Measurements from ENCODE around the gene TCERG1L. TPM values are rescaled to one million over a fixed set of nuclear protein-coding genes. Genes with fewer than 3 reads are reported as not detected.

TCERG1L gene
- total and polyA plus RNA-seq, 4 donors = 1.9 to 23.5 (median 14.9) TPM

- WGBS (ENCODE audit: insufficient coverage) = 86% methylated on average over 10 of the region's 11 CpGs
Measured at GRCh38 chr10:131061216-131061615, 250.3 kb downstream of the TCERG1L start.

GRCh38 chr10:131059881-131060280 lies 251.6 kb downstream of the TCERG1L start:
- H3K9me3 ChIP-seq (ENCODE audit: control insufficient read depth, insufficient read depth, low read length) = no peaks in the 10 kb centered on the region
- 84% methylated on average over 6 of the region's 6 CpGs for WGBS (ENCODE audit: insufficient coverage)
- H3K27me3 ChIP-seq (ENCODE audit: control insufficient read depth, insufficient read depth, low read length) = peaks cover 2% of the 10 kb centered on the region
- H3K27ac ChIP-seq (ENCODE audit: low read depth, low read length) = no peak overlapping the region
- DNase-seq (ENCODE audit: low read depth in 4 of 6, low spot score in 6 of 6) = no peak
- H3K4me1 ChIP-seq (ENCODE audit: control insufficient read depth, insufficient read depth, low read length) = no peaks in the 10 kb centered on the region
- no peak overlapping the region for H3K4me3 ChIP-seq (ENCODE audit: low read depth, low read length)
- H3K36me3 ChIP-seq (ENCODE audit: control insufficient read depth, insufficient read depth, low read length) = no peaks in the 10 kb centered on the region

More at GRCh38 chr10:131061216-131061615, 250.3 kb downstream of the TCERG1L start:
- Histone ChIP-seq H3K36me3 (ENCODE audit: control insufficient read depth, insufficient read depth, low read length) (no peaks in the 10 kb centered on the region), H3K9me3 (ENCODE audit: control insufficient read depth, insufficient read depth, low read length) (no peaks in the 10 kb centered on the region), H3K27me3 (ENCODE audit: control insufficient read depth, insufficient read depth, low read length) (peaks cover 2% of the 10 kb centered on the region), H3K4me3 (ENCODE audit: low read depth, low read length) (no peak overlapping the region), H3K27ac (ENCODE audit: low read depth, low read length) (no peak overlapping the region), H3K4me1 (ENCODE audit: control insufficient read depth, insufficient read depth, low read length) (no peaks in the 10 kb centered on the region)
- DNase-seq (ENCODE audit: low read depth in 4 of 6, low spot score in 6 of 6) = no peak

- H3K9me3 ChIP-seq (ENCODE audit: control insufficient read depth, insufficient read depth, low read length) = no peaks in the 10 kb centered on the region
- H3K4me1 ChIP-seq (ENCODE audit: control insufficient read depth, insufficient read depth, low read length) = no peaks in the 10 kb centered on the region
- no peak overlapping the region for H3K4me3 ChIP-seq (ENCODE audit: low read depth, low read length)
- no peaks in the 10 kb centered on the region for H3K36me3 ChIP-seq (ENCODE audit: control insufficient read depth, insufficient read depth, low read length)
- no CpG with 5 or more reads among the region's 3 CpGs for WGBS (ENCODE audit: insufficient coverage)
- no peak for DNase-seq (ENCODE audit: low read depth in 4 of 6, low spot score in 6 of 6)
- peaks cover 2% of the 10 kb centered on the region for H3K27me3 ChIP-seq (ENCODE audit: control insufficient read depth, insufficient read depth, low read length)
- H3K27ac ChIP-seq (ENCODE audit: low read depth, low read length) = no peak overlapping the region
Measured at GRCh38 chr10:131058799-131059198, 252.7 kb downstream of the TCERG1L start.

- no peak overlapping the region for H3K4me3 ChIP-seq (ENCODE audit: low read depth, low read length)
- 94% methylated on average over 7 of the region's 8 CpGs for WGBS (ENCODE audit: insufficient coverage)
- no peaks in the 10 kb centered on the region for H3K9me3 ChIP-seq (ENCODE audit: control insufficient read depth, insufficient read depth, low read length)
Measured at GRCh38 chr10:131056781-131057180, 254.7 kb downstream of the TCERG1L start.

GRCh38 chr10:131056091-131056579 lies 255.4 kb downstream of the TCERG1L start:
- peaks cover 2% of the 10 kb centered on the region for H3K27me3 ChIP-seq (ENCODE audit: control insufficient read depth, insufficient read depth, low read length)
- H3K27ac ChIP-seq (ENCODE audit: low read depth, low read length) = no peak overlapping the region
- H3K36me3 ChIP-seq (ENCODE audit: control insufficient read depth, insufficient read depth, low read length) = no peaks in the 10 kb centered on the region
- no peaks in the 10 kb centered on the region for H3K4me1 ChIP-seq (ENCODE audit: control insufficient read depth, insufficient read depth, low read length)
- H3K4me3 ChIP-seq (ENCODE audit: low read depth, low read length) = no peak overlapping the region
- WGBS (ENCODE audit: insufficient coverage) = 93% methylated on average over 12 of the region's 12 CpGs
- DNase-seq (ENCODE audit: low read depth in 4 of 6, low spot score in 6 of 6) = no peak
- H3K9me3 ChIP-seq (ENCODE audit: control insufficient read depth, insufficient read depth, low read length) = no peaks in the 10 kb centered on the region

More at GRCh38 chr10:131056781-131057180, 254.7 kb downstream of the TCERG1L start:
- no peak for DNase-seq (ENCODE audit: low read depth in 4 of 6, low spot score in 6 of 6)
- H3K4me1 ChIP-seq (ENCODE audit: control insufficient read depth, insufficient read depth, low read length) = no peaks in the 10 kb centered on the region
- H3K27me3 ChIP-seq (ENCODE audit: control insufficient read depth, insufficient read depth, low read length) = no peaks in the 10 kb centered on the region
- H3K36me3 ChIP-seq (ENCODE audit: control insufficient read depth, insufficient read depth, low read length) = no peaks in the 10 kb centered on the region
- H3K27ac ChIP-seq (ENCODE audit: low read depth, low read length) = no peak overlapping the region

GRCh38 chr10:131055437-131055836 lies 256.1 kb downstream of the TCERG1L start:
- 66% methylated on average over 3 of the region's 9 CpGs for WGBS (ENCODE audit: insufficient coverage)
- no peak for DNase-seq (ENCODE audit: low read depth in 4 of 6, low spot score in 6 of 6)
- H3K27ac ChIP-seq (ENCODE audit: low read depth, low read length) = no peak overlapping the region
- H3K27me3 ChIP-seq (ENCODE audit: control insufficient read depth, insufficient read depth, low read length) = peaks cover 4% of the 10 kb centered on the region
- no peaks in the 10 kb centered on the region for H3K4me1 ChIP-seq (ENCODE audit: control insufficient read depth, insufficient read depth, low read length)
- no peak overlapping the region for H3K4me3 ChIP-seq (ENCODE audit: low read depth, low read length)
- H3K36me3 ChIP-seq (ENCODE audit: control insufficient read depth, insufficient read depth, low read length) = no peaks in the 10 kb centered on the region
- H3K9me3 ChIP-seq (ENCODE audit: control insufficient read depth, insufficient read depth, low read length) = no peaks in the 10 kb centered on the region

- Histone ChIP-seq H3K27ac (ENCODE audit: low read depth, low read length) (no peak overlapping the region), H3K4me3 (ENCODE audit: low read depth, low read length) (no peak overlapping the region), H3K4me1 (ENCODE audit: control insufficient read depth, insufficient read depth, low read length) (peaks cover 6% of the 10 kb centered on the region), H3K36me3 (ENCODE audit: control insufficient read depth, insufficient read depth, low read length) (no peaks in the 10 kb centered on the region), H3K9me3 (ENCODE audit: control insufficient read depth, insufficient read depth, low read length) (no peaks in the 10 kb centered on the region), H3K27me3 (ENCODE audit: control insufficient read depth, insufficient read depth, low read length) (peaks cover 4% of the 10 kb centered on the region)
- WGBS (ENCODE audit: insufficient coverage) = 66% methylated on average over 2 of the region's 2 CpGs
- no peak for DNase-seq (ENCODE audit: low read depth in 4 of 6, low spot score in 6 of 6)
Measured at GRCh38 chr10:131053192-131053591, 258.3 kb downstream of the TCERG1L start.

- H3K36me3 ChIP-seq (ENCODE audit: control insufficient read depth, insufficient read depth, low read length) = no peaks in the 10 kb centered on the region
- 87% methylated on average over 10 of the region's 10 CpGs for WGBS (ENCODE audit: insufficient coverage)
- DNase-seq (ENCODE audit: low read depth in 4 of 6, low spot score in 6 of 6) = no peak
Measured at GRCh38 chr10:131050162-131050766, 261.3 kb downstream of the TCERG1L start.

GRCh38 chr10:131049016-131049415 lies 262.5 kb downstream of the TCERG1L start:
- Histone ChIP-seq H3K36me3 (ENCODE audit: control insufficient read depth, insufficient read depth, low read length) (no peaks in the 10 kb centered on the region), H3K4me1 (ENCODE audit: control insufficient read depth, insufficient read depth, low read length) (peaks cover 21% of the 10 kb centered on the region), H3K27me3 (ENCODE audit: control insufficient read depth, insufficient read depth, low read length) (peaks cover 4% of the 10 kb centered on the region), H3K27ac (ENCODE audit: low read depth, low read length) (no peak overlapping the region), H3K9me3 (ENCODE audit: control insufficient read depth, insufficient read depth, low read length) (no peaks in the 10 kb centered on the region), H3K4me3 (ENCODE audit: low read depth, low read length) (no peak overlapping the region)
- 27% methylated on average over 3 of the region's 3 CpGs for WGBS (ENCODE audit: insufficient coverage)
- DNase-seq (ENCODE audit: low read depth in 4 of 6, low spot score in 6 of 6) = peak in 3 of 6 donors; percentile 36 to 92 (median 41)

More at GRCh38 chr10:131050162-131050766, 261.3 kb downstream of the TCERG1L start:
- Histone ChIP-seq H3K4me3 (ENCODE audit: low read depth, low read length) (no peak overlapping the region), H3K27ac (ENCODE audit: low read depth, low read length) (no peak overlapping the region), H3K9me3 (ENCODE audit: control insufficient read depth, insufficient read depth, low read length) (no peaks in the 10 kb centered on the region), H3K4me1 (ENCODE audit: control insufficient read depth, insufficient read depth, low read length) (peaks cover 11% of the 10 kb centered on the region), H3K27me3 (ENCODE audit: control insufficient read depth, insufficient read depth, low read length) (peaks cover 4% of the 10 kb centered on the region)

- Histone ChIP-seq H3K27me3 (ENCODE audit: control insufficient read depth, insufficient read depth, low read length) (peaks cover 4% of the 10 kb centered on the region), H3K27ac (ENCODE audit: low read depth, low read length) (no peak overlapping the region)
- WGBS (ENCODE audit: insufficient coverage) = 19% methylated on average over 7 of the region's 12 CpGs
Measured at GRCh38 chr10:131048606-131049005, 262.9 kb downstream of the TCERG1L start.

More at GRCh38 chr10:131048606-131049005, 262.9 kb downstream of the TCERG1L start:
- peak in 1 of 6 donors; percentile 40 for DNase-seq (ENCODE audit: low read depth in 4 of 6, low spot score in 6 of 6)
- Histone ChIP-seq H3K36me3 (ENCODE audit: control insufficient read depth, insufficient read depth, low read length) (no peaks in the 10 kb centered on the region), H3K4me1 (ENCODE audit: control insufficient read depth, insufficient read depth, low read length) (peaks cover 21% of the 10 kb centered on the region), H3K4me3 (ENCODE audit: low read depth, low read length) (no peak overlapping the region), H3K9me3 (ENCODE audit: control insufficient read depth, insufficient read depth, low read length) (no peaks in the 10 kb centered on the region)

Data from spinal cord (tissue), 10 donors.